H9 (cell line): ENCODE results near the gene PCNX4. TPM values are rescaled to one million over a fixed set of nuclear protein-coding genes. Genes with fewer than 3 reads are reported as not detected.
A peak's percentile ranks its signal among the peaks of the same experiment; 100 is the strongest.

Experiments used
- DNase-seq: peaks from one replicate; pipeline ENCODE4 v3.0.0-alpha.2; 2017
- H2AFZ ChIP-seq: one replicate; pipeline ENCODE4 v1.6.1; 2013; ENCODE audit warnings: mild to moderate bottlenecking, low read length, control low read depth, moderate library complexity
- H2AK5ac ChIP-seq: 2 replicates; pipeline ENCODE4 v1.6.1; 2013; ENCODE audit warnings: low read length, control low read depth, mixed read lengths; ENCODE audit not compliant: insufficient read length
- H2BK120ac ChIP-seq: one replicate; pipeline ENCODE4 v1.6.1; 2013; ENCODE audit warnings: low read depth, mild to moderate bottlenecking, low read length, control low read depth, inconsistent platforms; ENCODE audit not compliant: poor library complexity, severe bottlenecking
- H2BK12ac ChIP-seq: 2 replicates; pipeline ENCODE4 v1.6.1; 2013; ENCODE audit warnings: low read length, control low read depth, mixed read lengths, low read depth; ENCODE audit not compliant: insufficient read length
- H2BK15ac ChIP-seq: 2 replicates; pipeline ENCODE4 v1.6.1; 2013; ENCODE audit warnings: low read depth, low read length, control low read depth
- H2BK20ac ChIP-seq: one replicate; pipeline ENCODE4 v1.6.1; 2013; ENCODE audit warnings: low read depth, mild to moderate bottlenecking, low read length, control low read depth, inconsistent platforms; ENCODE audit not compliant: poor library complexity, severe bottlenecking
- H2BK5ac ChIP-seq: 2 replicates; pipeline ENCODE4 v1.6.1; 2013; ENCODE audit warnings: low read length, control low read depth, mixed read lengths; ENCODE audit not compliant: insufficient read length
- H3K14ac ChIP-seq: 2 replicates; pipeline ENCODE4 v1.6.1; 2013; ENCODE audit warnings: low read length, control low read depth; ENCODE audit not compliant: insufficient read depth
- H3K18ac ChIP-seq: 2 replicates; pipeline ENCODE4 v1.6.1; 2013; ENCODE audit warnings: low read depth, mild to moderate bottlenecking, mixed read lengths, low read length, control low read depth; ENCODE audit not compliant: insufficient read length
- H3K23ac ChIP-seq: 2 replicates; pipeline ENCODE4 v1.6.1; 2013; ENCODE audit warnings: low read length, control low read depth, mixed read lengths, low read depth; ENCODE audit not compliant: insufficient read length
- H3K23me2 ChIP-seq: 2 replicates; pipeline ENCODE4 v1.6.1; 2013; ENCODE audit warnings: low read depth, mild to moderate bottlenecking, mixed read lengths, low read length, control low read depth; ENCODE audit not compliant: insufficient read length, poor library complexity, severe bottlenecking
- H3K27ac ChIP-seq: 2 replicates; pipeline ENCODE4 v1.5.1; 2013; ENCODE audit warnings: low read length, control low read depth, mixed read lengths, low read depth; ENCODE audit not compliant: insufficient read length
- H3K27me3 ChIP-seq: 2 replicates; pipeline ENCODE4 v1.6.1; 2013; ENCODE audit warnings: low read length, control low read depth, inconsistent platforms; ENCODE audit not compliant: insufficient read depth
- H3K4ac ChIP-seq: 2 replicates; pipeline ENCODE4 v1.6.1; 2013; ENCODE audit warnings: low read depth, mild to moderate bottlenecking, control low read depth, inconsistent platforms, low read length, moderate library complexity
- H3K4me1 ChIP-seq: 2 replicates; pipeline ENCODE4 v1.6.1; 2013; ENCODE audit warnings: low read length, control low read depth, inconsistent platforms; ENCODE audit not compliant: insufficient read depth
- H3K4me2 ChIP-seq: 2 replicates; pipeline ENCODE4 v1.6.1; 2013; ENCODE audit warnings: low read length, control low read depth, mixed read lengths; ENCODE audit not compliant: insufficient read length, insufficient read depth
- H3K56ac ChIP-seq: 2 replicates; pipeline ENCODE4 v1.6.1; 2013; ENCODE audit warnings: low read depth, mild to moderate bottlenecking, mixed read lengths, low read length, control low read depth; ENCODE audit not compliant: insufficient read length
- H3K79me1 ChIP-seq: 2 replicates; pipeline ENCODE4 v1.6.1; 2013; ENCODE audit warnings: low read depth, mild to moderate bottlenecking, moderate library complexity, low read length, control low read depth, inconsistent platforms; ENCODE audit not compliant: insufficient read depth, poor library complexity, severe bottlenecking
- H3K79me2 ChIP-seq: 2 replicates; pipeline ENCODE4 v1.6.1; 2013; ENCODE audit warnings: low read length, control low read depth, inconsistent platforms; ENCODE audit not compliant: insufficient read depth
- H3K9ac ChIP-seq: 2 replicates; pipeline ENCODE4 v1.6.1; 2013; ENCODE audit warnings: low read length, control low read depth, mixed read lengths; ENCODE audit not compliant: insufficient read length; ENCODE audit errors: extremely low read depth
- H3K9me3 ChIP-seq: one replicate; pipeline ENCODE4 v1.6.1; 2013; ENCODE audit warnings: low read depth, low read length, inconsistent platforms; ENCODE audit not compliant: control insufficient read depth
- H3T11ph ChIP-seq: one replicate; pipeline ENCODE4 v1.6.1; 2013; ENCODE audit warnings: mild to moderate bottlenecking, low read length, control low read depth, inconsistent platforms
- H4K20me1 ChIP-seq: one replicate; pipeline ENCODE4 v1.6.1; 2013; ENCODE audit not compliant: control insufficient read depth, insufficient read length, insufficient read depth
- H4K5ac ChIP-seq: 2 replicates; pipeline ENCODE4 v1.6.1; 2013; ENCODE audit warnings: low read depth, mild to moderate bottlenecking, mixed read lengths, low read length, control low read depth; ENCODE audit not compliant: insufficient read length
- H4K8ac ChIP-seq: replicated peaks from 2 replicates; pipeline ENCODE4 v1.6.1; 2013; ENCODE audit warnings: low read length, control low read depth, mixed read lengths, low read depth; ENCODE audit not compliant: insufficient read length
- H4K91ac ChIP-seq: 2 replicates; pipeline ENCODE4 v1.6.1; 2013; ENCODE audit warnings: low read depth, mild to moderate bottlenecking, moderate library complexity, mixed read lengths, low read length, control low read depth; ENCODE audit not compliant: insufficient read length
- H3K27ac Mint-ChIP-seq, 3 experiments: 2 replicates in 2 of 3; 3 replicates in 1 of 3; pipeline ENCODE4 v1.8.0; 2020 to 2021; ENCODE audit warnings: mixed read lengths in 3 of 3, mild to moderate bottlenecking in 1 of 3, moderate library complexity in 1 of 3
- H3K27me3 Mint-ChIP-seq: 2 replicates; pipeline ENCODE4 v1.8.0; 2021; ENCODE audit warnings: low read depth, mild to moderate bottlenecking, moderate library complexity, mixed read lengths
- H3K36me3 Mint-ChIP-seq, 3 experiments: 2 replicates in 2 of 3; 3 replicates in 1 of 3; pipeline ENCODE4 v1.8.0; 2020 to 2021; ENCODE audit warnings: low read depth in 3 of 3, mixed read lengths in 3 of 3; ENCODE audit not compliant: insufficient read depth in 1 of 3
- H3K4me1 Mint-ChIP-seq, 2 experiments: 2 replicates each; pipeline ENCODE4 v1.8.0; 2020; ENCODE audit warnings: mixed read lengths in 2 of 2
- H3K4me3 Mint-ChIP-seq, 2 experiments: 2 replicates in 1 of 2; 3 replicates in 1 of 2; pipeline ENCODE4 v1.8.0; 2020 to 2021; ENCODE audit warnings: mild to moderate bottlenecking in 2 of 2, mixed read lengths in 2 of 2, moderate library complexity in 1 of 2
- H3K9me3 Mint-ChIP-seq, 2 experiments: 2 replicates in 1 of 2; 3 replicates in 1 of 2; pipeline ENCODE4 v1.8.0; 2020; ENCODE audit warnings: mild to moderate bottlenecking in 2 of 2, mixed read lengths in 2 of 2, moderate library complexity in 1 of 2
- WGBS: extraction: QIAGEN DNeasy Blood & Tissue Kit; methylation state at CpG from one replicate; pipeline ENCODE4 v1.1.7; 2013; ENCODE audit warnings: missing lambda C conversion rate, low lambda C conversion rate, mixed read lengths; ENCODE audit not compliant: insufficient read length; ENCODE audit errors: extremely low coverage; 5-methylcytosine and 5-hydroxymethylcytosine counted together
- total RNA-seq: library from RNA; stranded (reverse); gene quantifications from 2 replicates; pipeline ENCODE4 v1.2.1, GENCODE V29; 2021
- TF ChIP-seq, protein P1 (sequence below): fragments of 200-600 bp; sonication (generic); conservative IDR thresholded peaks from 3 replicates; pipeline ENCODE4 v1.8.0; 2021; ENCODE audit warnings: antibody characterized with exemption, mild to moderate bottlenecking

PCNX4 gene
- total RNA-seq, 1 experiment from 2014 or later, result 40.0 TPM

DNA sequence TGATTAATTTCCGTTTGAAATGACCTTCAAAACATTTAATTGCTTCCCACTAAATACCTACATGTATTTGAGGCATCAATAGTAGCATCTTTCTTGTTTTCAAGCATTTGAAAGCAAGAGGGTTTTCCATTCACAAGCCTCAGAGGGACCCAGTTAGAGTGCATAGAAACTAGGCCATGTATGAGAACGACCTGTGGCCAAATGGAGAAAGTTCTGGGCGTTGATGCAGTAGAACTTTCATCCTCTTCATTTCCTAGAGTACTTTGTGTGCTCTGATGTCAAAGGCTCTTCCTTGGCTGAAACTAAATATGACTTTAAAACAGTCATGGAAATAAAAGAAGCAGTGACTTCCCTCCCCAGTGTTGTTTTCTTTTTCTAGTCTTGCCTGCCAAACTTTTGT is 74.4 kb downstream of the PCNX4 start:
- Mint-ChIP-seq H3K36me3 (peaks cover 0 to 5% (median 4%) of the 10 kb centered on the region in 3 experiments; a peak in 3 of 7 replicates), H3K27me3 (peaks cover 9% of the 10 kb centered on the region), H3K9me3 (peaks cover 2 to 5% of the 10 kb centered on the region in 2 experiments; a peak in 3 of 5 replicates), H3K4me1 (peaks cover 20% of the 10 kb centered on the region in 2 experiments), H3K27ac (no peak overlapping the region), H3K4me3 (peak overlapping the region; percentile 80 to 87; a peak in 4 of 5 replicates)
- Histone ChIP-seq H2AK5ac (no peak overlapping the region), H3K14ac (no peak overlapping the region), H3K9ac (no peak overlapping the region), H3K79me1 (no peaks in the 10 kb centered on the region), H3K4me1 (peaks cover 6% of the 10 kb centered on the region; the same call in 1 of the 2 replicates), H4K20me1 (no peaks in the 10 kb centered on the region), H2BK120ac (no peak overlapping the region), H2BK5ac (no peak overlapping the region), H3K23ac (no peak overlapping the region), H3K18ac (no peak overlapping the region), H2BK20ac (no peak overlapping the region), H3K56ac (no peak overlapping the region), H3K27ac (no peak overlapping the region), H2AFZ (no peak overlapping the region), H2BK12ac (no peak overlapping the region), H3T11ph (no peak overlapping the region), H3K4me2 (no peak overlapping the region), H4K91ac (no peak overlapping the region), H3K9me3 (no peaks in the 10 kb centered on the region), H4K5ac (no peak overlapping the region), H3K23me2 (peaks cover 7% of the 10 kb centered on the region), H3K79me2 (no peaks in the 10 kb centered on the region), H4K8ac (no peak overlapping the region), H3K27me3 (no peaks in the 10 kb centered on the region), H3K4ac (no peak overlapping the region), H2BK15ac (no peak overlapping the region)
- no CpG with 5 or more reads among the region's 3 CpGs for WGBS
- TF ChIP-seq, protein P1, sequence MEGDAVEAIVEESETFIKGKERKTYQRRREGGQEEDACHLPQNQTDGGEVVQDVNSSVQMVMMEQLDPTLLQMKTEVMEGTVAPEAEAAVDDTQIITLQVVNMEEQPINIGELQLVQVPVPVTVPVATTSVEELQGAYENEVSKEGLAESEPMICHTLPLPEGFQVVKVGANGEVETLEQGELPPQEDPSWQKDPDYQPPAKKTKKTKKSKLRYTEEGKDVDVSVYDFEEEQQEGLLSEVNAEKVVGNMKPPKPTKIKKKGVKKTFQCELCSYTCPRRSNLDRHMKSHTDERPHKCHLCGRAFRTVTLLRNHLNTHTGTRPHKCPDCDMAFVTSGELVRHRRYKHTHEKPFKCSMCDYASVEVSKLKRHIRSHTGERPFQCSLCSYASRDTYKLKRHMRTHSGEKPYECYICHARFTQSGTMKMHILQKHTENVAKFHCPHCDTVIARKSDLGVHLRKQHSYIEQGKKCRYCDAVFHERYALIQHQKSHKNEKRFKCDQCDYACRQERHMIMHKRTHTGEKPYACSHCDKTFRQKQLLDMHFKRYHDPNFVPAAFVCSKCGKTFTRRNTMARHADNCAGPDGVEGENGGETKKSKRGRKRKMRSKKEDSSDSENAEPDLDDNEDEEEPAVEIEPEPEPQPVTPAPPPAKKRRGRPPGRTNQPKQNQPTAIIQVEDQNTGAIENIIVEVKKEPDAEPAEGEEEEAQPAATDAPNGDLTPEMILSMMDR, result no peak
- no peak for DNase-seq
